ENCODE measurements around the gene PTBP3. TPM values are rescaled to one million over a fixed set of nuclear protein-coding genes. Genes with fewer than 3 reads are reported as not detected.

PTBP3 gene
- total RNA-seq, 1 donor from 2014 or later: 210 TPM

DNA sequence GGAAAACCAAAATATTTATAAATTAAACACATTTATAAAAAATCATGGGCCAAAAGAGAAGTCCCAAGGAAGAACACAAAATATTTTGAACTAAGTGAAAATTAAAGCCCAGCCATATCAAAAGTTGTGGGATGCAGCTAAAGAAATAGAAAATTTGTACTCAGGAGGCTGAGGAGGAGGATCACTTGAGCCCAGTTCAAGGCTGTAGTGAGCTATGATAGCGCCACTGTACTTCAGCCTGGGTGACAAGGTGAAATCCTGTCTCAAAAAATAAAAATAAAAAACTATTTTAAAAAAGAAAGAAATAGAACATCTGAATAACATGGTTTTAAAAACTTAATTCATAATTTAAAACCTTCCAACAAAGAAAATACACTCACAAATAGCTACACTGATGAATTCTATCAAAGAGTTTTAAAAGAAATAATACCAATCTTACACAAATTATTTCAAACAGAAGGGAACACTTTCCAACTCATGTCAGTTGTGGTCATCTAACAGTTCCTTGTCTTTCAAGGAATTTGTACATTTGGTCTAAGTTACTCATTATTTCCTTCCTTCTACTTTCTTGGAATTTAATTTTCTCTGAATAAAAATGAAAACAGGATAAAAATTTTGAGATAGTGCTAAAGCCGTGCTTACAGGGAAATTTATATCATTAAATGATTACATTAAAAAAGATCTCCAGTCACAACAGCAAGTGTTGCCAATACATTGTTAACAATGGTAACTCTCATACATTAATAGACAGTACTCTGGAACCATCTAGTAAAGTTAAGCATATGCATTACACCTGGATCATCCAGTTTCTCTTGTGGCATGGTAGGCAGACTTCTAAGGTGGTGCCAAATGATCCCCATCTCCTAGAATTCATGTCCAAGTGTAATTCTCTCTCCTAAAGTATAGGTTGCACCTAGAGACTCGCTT lies 17.8 kb downstream of the PTBP3 start:
- H3K4me3 ChIP-seq (ENCODE audit: low read depth, low read length): no peak overlapping the region
- TF ChIP-seq CTCF (conservative IDR thresholded peaks at IDR 0.05; ENCODE audit: low read depth, low read length): no peak
- DNase-seq (ENCODE audit: low read depth): no peak

GRCh38 chr9:112312139-112312538 lies 21.3 kb downstream of the PTBP3 start:
- no peak overlapping the region for H3K4me3 ChIP-seq (ENCODE audit: low read depth, low read length)
- TF ChIP-seq CTCF (conservative IDR thresholded peaks at IDR 0.05; ENCODE audit: low read depth, low read length): no peak
- no peak for DNase-seq (ENCODE audit: low read depth)

DNA sequence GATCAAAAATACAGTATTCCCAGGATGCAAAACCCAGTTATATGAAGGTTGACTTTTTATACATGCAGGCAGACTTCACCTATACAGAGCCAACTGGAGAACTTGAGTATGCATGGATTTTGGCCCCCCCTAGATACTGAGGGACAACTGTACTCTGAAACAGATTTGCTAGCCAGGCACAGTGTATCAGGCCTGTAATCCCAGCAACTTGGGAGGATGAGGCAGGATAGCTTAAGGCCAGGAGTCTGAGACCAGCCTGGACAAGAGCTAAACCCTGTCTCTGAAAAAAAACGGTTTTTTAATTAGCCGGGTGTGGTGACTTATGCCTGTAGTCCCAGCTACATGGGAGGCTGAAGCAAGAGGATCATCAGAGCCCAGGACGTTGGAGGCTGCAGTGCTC lies 21.9 kb downstream of the PTBP3 start:
- no peak for DNase-seq (ENCODE audit: low read depth)
- TF ChIP-seq CTCF (conservative IDR thresholded peaks at IDR 0.05; ENCODE audit: low read depth, low read length): no peak
- H3K4me3 ChIP-seq (ENCODE audit: low read depth, low read length): no peak overlapping the region

DNA sequence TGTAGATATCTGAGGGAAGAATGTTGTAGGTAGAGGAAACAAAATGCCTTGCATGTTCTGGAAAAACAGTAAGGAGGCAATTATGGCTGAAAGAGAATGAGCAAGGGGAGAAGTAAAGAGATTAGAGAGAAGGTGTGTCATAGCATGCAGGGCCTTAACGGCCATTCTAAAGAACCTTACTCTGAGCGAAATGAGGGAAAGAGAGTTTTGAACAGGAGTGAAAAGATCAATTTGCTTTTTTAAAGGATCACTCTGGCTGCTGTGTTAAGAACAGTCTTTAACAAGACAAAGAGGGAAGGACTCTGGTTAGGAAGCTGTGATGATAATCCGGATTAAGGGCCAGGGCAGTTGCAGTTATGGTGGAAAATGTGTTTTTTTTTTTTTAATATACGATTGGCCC lies 22.6 kb downstream of the PTBP3 start:
- no peak overlapping the region for H3K4me3 ChIP-seq (ENCODE audit: low read depth, low read length)
- no peak for DNase-seq (ENCODE audit: low read depth)
- TF ChIP-seq CTCF (conservative IDR thresholded peaks at IDR 0.05; ENCODE audit: low read depth, low read length): no peak

GRCh38 chr9:112308588-112308987 lies 24.8 kb downstream of the PTBP3 start:
- TF ChIP-seq CTCF (conservative IDR thresholded peaks at IDR 0.05; ENCODE audit: low read depth, low read length): no peak
- H3K4me3 ChIP-seq (ENCODE audit: low read depth, low read length): no peak overlapping the region
- no peak for DNase-seq (ENCODE audit: low read depth)

- no peak overlapping the region for H3K4me3 ChIP-seq (ENCODE audit: low read depth, low read length)
- no peak for TF ChIP-seq CTCF (conservative IDR thresholded peaks at IDR 0.05; ENCODE audit: low read depth, low read length)
- no peak for DNase-seq (ENCODE audit: low read depth)
These were observed 32.0 kb downstream of the PTBP3 start for GRCh38 chr9:112301420-112301819.

- H3K4me3 ChIP-seq (ENCODE audit: low read depth, low read length): no peak overlapping the region
- peak; percentile 16 for DNase-seq (ENCODE audit: low read depth)
- no peak for TF ChIP-seq CTCF (conservative IDR thresholded peaks at IDR 0.05; ENCODE audit: low read depth, low read length)
These were observed 33.9 kb downstream of the PTBP3 start for GRCh38 chr9:112299514-112299913.
